Adipose tissue (tissue), 3 donors: Measurements from ENCODE around the gene RFK. TPM values are rescaled to one million over a fixed set of nuclear protein-coding genes. Genes with fewer than 3 reads are reported as not detected.
"Not testable (repeated sequence)": the region's sequence is repeated elsewhere in the genome, so short reads cannot be mapped to it uniquely, and the experiment has no call there.

Source experiments
- H3K27ac ChIP-seq: one replicate; pipeline ENCODE4 v1.5.1; 2013; ENCODE audit warnings: low read depth, low read length
- whole genome bisulfite sequencing, 3 donors: extraction: QIAGEN DNeasy Blood & Tissue Kit; methylation state at CpG; one replicate each; pipeline ENCODE4 v1.1.7; 2013; 5-methylcytosine and 5-hydroxymethylcytosine counted together
- polyA plus RNA-seq, 3 donors: library from polyadenylated mRNA; stranded (reverse); fragments of 200-250 nt; gene quantifications; one replicate each; pipeline ENCODE4 v1.2.3, GENCODE V29; 2013
- donor health status: healthy with polysubstance abuse.
- donor health status: Bipolar disorder and iron deficiency.
- donor health status: healthy.

The RFK gene
- polyA plus RNA-seq, 3 donors, result 11.1 to 12.0 (median 11.9) TPM

DNA sequence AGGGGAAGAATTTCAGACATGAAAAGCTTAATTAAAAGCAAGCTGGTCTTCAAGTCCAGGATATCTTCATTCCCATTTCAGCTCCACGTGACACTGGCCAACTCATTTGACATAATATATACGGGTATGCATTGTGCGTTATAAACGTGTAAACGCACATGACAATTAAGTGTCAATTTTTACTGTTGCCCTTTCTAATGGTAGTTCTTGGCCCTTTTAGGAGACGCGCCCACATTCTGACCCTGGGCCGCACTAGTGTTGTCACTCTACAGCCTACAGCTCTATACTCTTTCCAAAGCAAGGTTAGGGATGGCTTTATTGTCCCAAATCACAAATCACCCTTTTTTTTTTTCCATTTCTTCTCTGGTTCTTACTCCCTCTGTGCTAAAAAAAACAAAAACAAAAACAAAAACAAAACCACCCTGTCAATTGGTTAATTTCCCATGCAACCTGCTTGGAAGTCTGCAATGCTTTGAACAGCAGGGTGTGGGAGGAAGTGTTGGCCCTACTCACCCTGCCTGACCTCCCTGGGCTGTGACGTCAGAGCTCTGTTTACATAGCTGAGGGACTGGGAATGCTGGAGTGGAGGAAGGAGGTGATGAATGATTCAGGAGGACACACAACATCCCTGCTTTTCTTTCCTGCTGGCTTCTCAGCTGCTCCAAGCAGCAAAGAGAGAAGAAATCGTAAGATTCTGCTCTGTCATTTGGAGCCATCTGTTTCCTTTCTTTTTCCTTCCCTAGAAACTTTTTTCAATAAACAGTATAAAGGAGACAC lies 19.3 kb downstream of the RFK start:
- WGBS, 3 donors, result 63 to 75% (median 74%) methylated on average over 10 of the region's 10 CpGs
- H3K27ac ChIP-seq, result no peak overlapping the region

DNA sequence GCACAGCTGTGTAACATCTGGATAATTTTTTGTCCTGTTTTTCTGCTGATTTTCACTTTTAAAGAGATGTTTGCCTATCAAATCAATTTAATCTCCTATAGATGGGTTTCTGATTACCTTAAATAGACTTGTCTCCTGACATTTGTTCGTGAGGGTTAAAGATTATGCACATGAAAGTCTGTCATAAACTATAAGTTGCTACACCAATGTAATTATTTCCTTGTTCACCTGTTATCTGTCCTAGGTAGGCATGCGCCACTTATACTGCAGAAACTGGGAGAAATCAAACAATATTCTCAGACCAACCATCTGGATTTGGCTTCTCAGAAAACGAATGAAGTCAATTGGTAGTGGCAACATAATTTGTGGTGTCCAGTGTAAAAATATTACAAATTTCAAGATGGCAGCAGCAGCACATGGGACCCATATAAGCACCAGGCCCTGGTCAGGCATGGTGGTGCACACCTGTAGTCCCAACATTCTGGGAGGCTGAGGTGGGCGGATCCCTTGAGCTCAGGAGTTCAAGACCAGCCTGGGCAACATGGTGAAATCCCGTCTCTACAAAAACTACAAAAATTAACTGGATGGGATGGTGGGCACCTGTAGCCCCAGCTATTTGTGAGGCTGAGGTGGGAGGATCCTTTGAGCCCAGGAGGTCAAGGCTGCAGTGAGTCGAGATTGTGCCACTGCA lies 20.3 kb downstream of the RFK start:
- H3K27ac ChIP-seq, result no peak overlapping the region
- WGBS, 3 donors, result 61 to 91% (median 85%) methylated on average over 6 of the region's 6 CpGs

DNA sequence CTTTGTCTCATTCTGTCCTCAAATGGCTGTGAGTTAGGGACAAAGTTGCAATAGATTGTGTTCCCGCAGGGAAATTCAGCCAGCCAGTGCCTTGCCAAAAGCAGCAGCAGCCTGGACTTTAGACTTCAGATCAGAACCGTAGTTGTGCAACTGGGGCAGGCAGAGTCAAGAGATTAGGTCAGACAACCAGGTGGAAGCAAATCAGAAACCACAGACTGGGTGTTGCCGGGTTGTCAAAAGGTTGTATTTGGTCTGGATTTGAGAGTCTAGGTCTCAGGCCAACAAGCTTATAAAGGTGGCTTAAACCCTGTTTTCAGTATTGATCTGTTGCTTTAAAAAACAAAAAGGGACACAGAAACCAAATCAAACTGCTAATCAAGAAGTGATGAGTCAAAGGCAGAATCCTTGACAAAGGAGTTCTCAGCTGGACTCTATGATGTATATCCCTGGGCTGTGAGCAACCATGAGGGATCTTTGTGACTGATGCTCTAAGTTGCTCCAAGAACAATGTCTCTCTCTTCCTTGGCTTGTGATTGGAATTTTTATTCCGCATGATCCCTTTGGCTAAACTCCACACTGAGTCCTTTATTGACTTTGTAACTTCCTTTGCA lies 20.9 kb downstream of the RFK start:
- 16 to 50% (median 44%) methylated on average over 4 of the region's 4 CpGs for WGBS, 3 donors
- H3K27ac ChIP-seq, result no peak overlapping the region

DNA sequence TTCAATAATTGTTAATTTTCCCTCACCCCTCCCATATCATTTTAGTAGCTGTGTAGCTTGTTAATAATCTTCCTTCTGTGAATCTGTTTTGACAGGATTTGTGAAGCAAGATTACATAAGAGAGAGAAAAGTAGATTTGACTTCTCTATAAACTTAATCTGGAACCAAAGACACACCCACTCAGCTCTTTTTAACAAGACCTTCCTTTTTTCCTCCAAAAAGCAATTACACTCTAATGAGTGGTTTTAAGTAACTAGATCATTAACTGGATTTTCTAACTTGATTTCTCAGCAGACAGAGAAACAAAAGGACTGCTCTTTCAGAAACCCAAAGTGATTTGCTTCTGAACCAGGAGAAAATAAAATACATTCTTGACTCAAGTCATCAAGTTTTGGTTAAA lies 21.9 kb downstream of the RFK start:
- H3K27ac ChIP-seq, result no peak overlapping the region

DNA sequence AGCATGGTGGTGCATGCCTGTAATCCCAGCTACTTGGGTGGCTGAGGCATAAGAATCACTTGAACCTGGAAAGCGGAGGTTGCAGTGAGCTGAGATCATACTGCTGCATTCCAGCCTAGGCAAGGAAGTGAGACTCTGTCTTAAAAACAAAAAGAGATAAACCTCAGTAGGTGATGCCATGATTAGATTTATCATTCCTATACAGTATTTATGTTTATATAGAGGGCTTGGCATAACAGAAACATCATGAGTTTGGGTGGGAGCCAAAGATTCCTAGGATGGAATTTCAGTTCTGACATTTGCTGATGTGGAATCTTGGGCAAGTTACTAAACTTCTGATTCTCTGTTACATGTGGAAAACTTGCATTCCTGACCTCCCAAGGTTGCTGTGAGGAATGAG lies 22.3 kb downstream of the RFK start:
- 92 to 97% (median 92%) methylated on average over 1 of the region's 1 CpG for WGBS, 3 donors
- no peak overlapping the region for H3K27ac ChIP-seq

DNA sequence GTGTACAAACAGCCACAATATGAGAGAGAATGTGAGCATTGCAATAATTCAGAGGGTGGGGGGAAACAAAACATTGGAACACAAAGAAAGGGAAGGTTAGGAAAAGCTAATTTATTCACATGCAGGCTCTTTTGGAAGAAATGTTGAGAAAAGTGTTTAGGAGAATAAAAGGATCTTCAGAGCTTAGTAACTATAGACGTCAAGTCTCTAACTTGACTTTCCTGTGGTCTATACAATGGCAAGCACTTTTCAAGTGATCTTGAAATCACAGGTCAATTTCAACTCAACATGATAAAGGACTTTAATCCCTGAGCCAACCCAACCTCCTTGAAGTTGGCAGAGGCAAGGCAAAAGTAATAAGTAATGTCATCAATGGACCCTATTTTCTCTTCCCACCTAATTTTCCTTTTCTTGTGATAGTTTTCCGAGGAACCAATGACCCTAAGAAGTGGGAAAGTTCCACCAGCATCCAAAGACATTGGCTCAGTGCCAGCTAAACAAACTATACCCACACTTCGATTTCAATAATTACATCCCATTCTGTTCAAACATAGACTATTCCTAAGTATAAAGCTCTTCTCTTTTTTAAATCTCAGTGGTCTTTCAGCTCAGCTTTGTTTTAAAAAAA lies 23.7 kb downstream of the RFK start:
- WGBS, 3 donors, result 45 to 93% (median 88%) methylated on average over 3 of the region's 3 CpGs
- H3K27ac ChIP-seq, result no peak overlapping the region

DNA sequence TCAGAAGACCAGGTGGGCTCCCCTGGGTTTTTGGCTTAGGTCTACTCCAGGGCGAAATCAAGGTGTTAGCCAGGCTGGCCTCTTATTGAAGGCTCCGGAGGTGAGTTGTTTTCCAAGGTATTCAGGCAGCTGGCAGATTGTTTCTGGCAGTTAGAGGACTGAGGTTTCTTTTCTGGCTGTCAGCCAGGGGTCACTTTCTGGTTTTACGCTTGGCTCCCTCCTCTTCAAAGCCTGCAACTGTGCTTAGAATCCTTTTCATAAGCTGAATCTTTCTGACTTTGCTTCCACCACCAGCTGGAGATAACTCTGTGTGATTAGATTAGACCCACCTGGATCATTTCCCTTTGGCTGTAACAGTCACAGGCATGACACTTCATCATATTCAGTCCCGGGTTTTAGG lies 24.6 kb downstream of the RFK start:
- no peak overlapping the region for H3K27ac ChIP-seq
- WGBS, 3 donors, result 18 to 48% (median 45%) methylated on average over 4 of the region's 4 CpGs

DNA sequence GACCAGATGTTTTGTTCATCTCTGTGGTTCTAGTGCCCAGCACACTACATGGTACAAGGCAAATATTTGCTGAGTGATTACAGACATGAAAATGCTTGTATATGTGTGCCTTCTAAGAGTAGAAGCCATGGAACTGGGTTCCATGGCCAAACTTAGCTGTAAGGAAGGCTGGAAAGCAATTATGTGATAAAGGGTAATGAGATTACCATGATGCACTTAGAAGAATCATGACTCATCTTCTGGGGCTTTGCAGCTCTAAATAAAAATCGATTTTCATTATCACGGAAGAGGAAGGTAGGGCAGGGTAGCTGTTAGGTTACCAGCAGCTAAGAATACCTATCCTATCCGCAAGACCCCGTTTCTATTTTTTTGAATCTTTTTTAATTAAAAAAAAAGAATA lies 28.0 kb downstream of the RFK start:
- 84 to 90% (median 88%) methylated on average over 4 of the region's 4 CpGs for WGBS, 3 donors
- H3K27ac ChIP-seq, result no peak overlapping the region

DNA sequence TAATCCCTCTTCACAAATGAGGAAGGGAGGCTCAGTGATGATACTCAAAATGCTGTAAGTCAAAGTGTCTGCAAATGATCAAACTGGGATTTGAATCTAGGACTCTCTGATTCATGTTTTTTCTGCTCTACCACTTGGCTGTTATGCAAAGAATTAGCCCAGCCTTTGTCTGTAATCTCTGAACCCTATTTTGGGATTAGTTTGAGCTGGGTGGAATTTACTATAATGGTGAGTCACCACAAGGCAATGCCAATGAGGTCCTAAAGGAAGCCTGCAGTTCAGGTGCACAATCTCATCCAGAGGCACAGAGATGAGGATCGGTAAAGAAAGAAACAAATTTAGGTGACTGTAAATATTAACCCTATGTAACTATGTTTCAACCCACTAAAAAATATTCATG lies 29.2 kb downstream of the RFK start:
- H3K27ac ChIP-seq, result no peak overlapping the region
- 48 to 72% (median 72%) methylated on average over 1 of the region's 1 CpG for WGBS, 3 donors

DNA sequence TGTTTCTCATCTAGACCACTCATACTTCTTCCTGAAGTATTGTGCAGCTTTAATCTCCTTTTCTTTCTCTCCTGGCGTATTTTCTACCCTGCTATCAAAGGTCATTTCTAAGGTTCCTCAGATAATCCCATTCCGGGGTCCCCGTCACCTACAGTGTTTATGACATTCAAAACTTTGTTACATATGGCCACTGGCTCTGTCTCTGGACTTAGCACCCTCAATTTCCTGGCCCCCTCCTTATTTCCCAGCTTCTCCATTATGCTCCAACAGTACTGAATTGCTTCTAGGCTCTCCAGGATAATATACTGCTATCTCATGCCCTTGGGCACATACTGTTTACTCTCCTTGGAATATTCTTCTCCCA lies 31.2 kb downstream of the RFK start:
- no peak overlapping the region for H3K27ac ChIP-seq
- WGBS, 3 donors, result 57 to 89% (median 88%) methylated on average over 3 of the region's 3 CpGs

DNA sequence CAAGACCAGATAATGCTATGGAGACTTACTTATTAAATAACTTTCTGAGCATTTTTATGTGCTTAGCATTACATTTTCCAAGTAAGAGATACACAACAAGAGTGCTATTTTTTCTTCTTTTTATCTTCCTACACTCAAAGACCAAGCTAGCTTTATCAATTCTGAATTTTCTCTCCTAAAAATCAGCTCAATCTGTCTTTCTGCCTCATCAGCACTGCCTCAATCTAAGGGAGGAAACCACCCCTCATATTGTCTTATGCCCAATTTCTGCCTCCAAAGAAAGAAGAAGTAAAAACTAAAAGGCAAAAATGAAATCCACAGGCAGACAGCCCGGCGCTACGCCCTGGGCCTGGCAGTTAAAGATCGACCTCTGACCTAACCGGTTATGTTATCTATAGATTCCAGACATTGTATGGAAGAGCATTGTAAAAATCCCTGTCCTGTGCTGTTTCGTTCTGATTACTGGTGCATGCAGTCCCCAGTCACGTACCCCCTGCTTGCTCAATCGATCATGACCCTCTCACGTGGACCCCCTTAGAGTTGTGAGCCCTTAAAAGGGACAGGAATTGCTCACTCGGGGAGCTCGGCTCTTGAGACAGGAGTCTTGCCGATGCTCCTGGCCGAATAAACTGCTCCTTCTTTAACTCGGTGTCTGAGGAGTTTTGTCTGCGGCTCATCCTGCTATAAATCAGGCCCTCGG lies 31.7 kb downstream of the RFK start:
- WGBS, 3 donors, result 65 to 84% (median 75%) methylated on average over 16 of the region's 16 CpGs
- H3K27ac ChIP-seq, result not testable (repeated sequence)

DNA sequence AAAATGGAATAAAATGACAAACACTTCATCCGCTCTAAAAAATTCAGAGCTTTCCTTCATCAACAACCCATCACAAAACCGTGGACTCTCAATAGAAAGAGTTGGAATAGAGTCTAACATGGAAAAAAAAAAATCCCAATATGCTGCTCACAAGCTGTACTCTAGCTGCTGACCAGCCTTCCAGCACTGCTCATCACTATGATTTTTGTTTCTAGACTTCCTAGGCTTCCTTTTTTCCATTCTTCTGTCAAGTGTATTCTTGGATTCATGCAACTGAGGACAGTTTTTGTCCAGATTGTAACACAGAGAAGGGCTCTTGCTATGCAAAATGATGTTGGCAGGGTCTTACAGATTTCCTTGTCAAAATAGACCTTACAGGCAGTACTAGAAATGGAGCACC lies 34.5 kb downstream of the RFK start:
- 82 to 97% (median 91%) methylated on average over 2 of the region's 2 CpGs for WGBS, 3 donors
- no peak overlapping the region for H3K27ac ChIP-seq

DNA sequence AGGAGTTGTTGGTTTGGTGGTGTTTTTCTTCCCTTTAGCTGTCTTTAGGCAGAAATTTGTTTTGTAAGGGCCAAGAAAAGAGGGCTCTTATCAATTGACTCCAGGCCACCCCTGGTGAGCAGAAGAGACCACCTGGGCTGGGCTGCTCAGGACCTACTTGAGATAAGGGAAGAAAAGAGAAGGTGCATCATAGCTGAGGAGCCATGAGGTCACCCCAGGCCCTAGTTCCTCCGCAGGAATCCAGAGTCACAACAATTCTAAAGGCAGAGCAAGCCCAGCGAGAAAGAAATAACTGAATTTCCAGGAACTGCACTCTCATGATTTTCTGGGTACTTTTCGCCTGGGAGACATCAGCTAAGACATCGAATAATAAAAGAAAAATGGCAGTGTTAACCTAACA lies 34.9 kb downstream of the RFK start:
- no peak overlapping the region for H3K27ac ChIP-seq
- WGBS, 3 donors, result 83 to 94% (median 88%) methylated on average over 4 of the region's 4 CpGs

DNA sequence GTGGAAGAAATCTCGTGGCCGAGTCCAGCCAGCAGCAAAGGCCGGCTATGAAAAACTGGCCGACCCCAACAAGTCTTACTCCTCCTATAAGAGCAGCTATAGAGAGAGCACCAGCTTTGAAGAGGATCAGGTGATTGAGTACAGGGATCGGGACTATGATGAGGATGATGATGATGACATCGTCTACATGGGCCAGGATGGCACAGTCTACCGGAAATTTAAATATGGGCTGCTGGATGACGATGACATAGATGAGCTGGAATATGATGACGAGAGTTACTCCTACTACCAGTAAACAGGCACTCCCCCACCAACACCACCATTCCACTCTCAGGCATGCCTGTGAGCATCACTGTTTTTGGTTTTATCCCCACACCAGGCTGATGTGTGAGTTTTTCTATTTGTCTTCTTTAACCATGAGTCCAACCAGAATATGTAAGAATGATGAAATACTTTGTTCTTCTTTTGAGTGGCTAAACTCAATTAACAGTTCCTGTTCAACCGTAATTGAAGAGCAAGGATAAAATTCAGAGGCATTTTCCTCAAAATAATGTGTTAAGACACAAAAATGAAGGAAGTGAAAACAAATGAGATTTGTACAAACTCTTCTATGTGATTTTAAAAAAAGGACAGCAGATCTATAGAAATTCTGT lies 35.5 kb downstream of the RFK start:
- WGBS, 3 donors, result 90 to 97% (median 90%) methylated on average over 10 of the region's 10 CpGs
- H3K27ac ChIP-seq, result no peak overlapping the region

DNA sequence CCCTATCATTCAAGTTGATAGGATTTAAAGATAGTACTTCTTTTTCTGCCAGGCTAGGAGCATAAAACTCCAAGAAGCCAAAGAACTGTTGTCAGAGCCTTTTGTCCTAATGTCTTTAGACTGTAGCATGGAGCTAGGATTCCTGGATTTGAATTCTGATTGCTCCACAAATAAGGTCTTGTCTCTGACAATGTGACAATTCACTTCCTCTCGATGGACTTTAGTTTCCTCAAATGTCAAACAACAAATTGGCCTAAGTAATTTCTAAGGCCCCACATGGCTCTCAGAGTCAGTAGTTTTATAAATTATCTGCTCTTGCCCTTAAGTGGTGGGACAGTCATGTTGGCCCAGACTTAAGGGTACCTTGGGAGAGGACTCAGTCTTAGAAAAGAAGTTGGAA lies 36.7 kb downstream of the RFK start:
- WGBS, 3 donors, result 49 to 76% (median 62%) methylated on average over 1 of the region's 1 CpG
- no peak overlapping the region for H3K27ac ChIP-seq

DNA sequence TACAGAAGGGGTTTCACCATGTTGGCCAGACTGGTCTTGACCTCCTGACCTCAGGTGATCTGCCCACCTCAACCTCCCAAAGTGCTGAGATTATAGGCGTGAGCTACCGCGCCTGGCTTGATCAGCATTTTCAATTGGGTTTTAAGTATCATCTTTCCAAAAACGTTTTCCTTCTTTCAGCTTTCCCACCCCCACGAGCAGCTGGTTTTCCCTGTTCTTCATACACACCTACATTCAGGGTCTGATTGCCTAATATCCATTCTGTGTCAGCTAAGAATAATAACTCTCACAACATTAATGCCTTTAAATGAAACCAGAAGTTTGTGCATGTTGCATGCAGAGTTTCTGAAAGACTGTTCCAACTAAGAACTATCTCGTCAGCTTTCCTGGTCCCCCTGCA lies 38.3 kb downstream of the RFK start:
- no peak overlapping the region for H3K27ac ChIP-seq
- 77 to 86% (median 84%) methylated on average over 6 of the region's 6 CpGs for WGBS, 3 donors

DNA sequence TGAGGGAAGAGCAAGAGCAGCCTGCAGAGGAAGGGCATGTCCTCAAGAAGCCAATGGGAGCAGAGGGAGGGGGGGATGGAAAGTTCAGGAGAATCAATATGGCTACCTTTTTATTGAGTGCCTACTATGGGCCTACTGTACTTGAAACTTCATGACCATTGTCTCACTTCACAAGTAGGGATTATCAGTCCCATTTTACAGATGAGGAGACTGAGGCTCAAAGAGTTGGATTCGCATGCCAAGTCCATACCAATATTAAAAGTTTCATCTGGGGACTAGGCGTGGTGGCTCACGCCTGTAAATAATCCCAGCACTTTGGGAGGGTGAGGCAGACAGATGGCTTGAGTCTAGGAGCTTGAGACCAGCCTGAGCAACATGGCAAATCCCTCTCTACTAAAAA lies 40.0 kb downstream of the RFK start:
- WGBS, 3 donors, result 84 to 98% (median 96%) methylated on average over 3 of the region's 3 CpGs
- H3K27ac ChIP-seq, result no peak overlapping the region

DNA sequence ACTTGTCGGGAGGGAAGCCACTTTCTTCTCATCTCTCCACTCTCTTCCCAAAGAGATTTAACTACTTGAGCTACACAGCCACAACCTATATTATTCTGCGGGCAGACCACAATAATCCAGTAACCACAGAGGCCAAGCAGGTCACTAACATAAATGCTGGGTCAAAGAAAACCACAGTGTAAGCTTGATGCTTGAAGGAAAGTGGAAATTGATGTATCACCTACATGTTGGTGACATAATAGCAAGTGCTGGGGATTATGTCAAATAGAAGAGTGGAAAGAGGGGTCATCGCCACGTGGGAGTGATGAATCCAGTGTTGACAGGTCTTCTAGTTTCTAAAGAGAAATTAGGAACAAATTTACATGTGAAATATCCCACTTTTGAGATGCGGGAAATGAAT lies 40.9 kb downstream of the RFK start:
- H3K27ac ChIP-seq, result no peak overlapping the region
- 79 to 82% (median 79%) methylated on average over 5 of the region's 5 CpGs for WGBS, 3 donors
